ENCODE data around the gene LDLRAD2. TPM values are rescaled to one million over a fixed set of nuclear protein-coding genes. Genes with fewer than 3 reads are reported as not detected.
"Not testable (repeated sequence)": the region's sequence is repeated elsewhere in the genome, so short reads cannot be mapped to it uniquely, and the experiment has no call there.

LDLRAD2 gene
- total and polyA plus RNA-seq, 9 of the 15 experiments (the other 6 are each of a cell fraction or from before 2014, with no cell fraction given): 0.45 to 0.48 TPM; not detected in 7

DNA sequence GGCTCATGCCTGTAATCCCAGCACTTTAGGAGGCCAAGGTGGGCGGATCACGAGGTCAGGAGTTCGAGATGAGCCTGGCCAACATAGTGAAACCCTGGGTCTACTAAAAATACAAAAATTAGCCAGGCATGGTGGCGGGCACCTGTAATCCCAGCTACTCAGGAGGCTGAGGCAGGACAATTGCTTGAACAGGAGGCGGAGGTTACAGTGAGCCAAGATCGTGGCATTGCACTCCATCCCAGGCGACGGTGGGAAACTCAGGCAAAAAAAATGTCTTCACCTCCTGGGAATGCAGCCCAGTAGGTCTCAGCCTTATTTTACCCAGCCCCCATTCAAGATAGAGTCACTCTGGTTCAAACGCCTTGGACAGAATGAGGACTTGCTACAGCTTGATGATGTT, 26.3 kb upstream of the LDLRAD2 start:
- 0 out of 4 replicates have a peak overlapping the region, but pooled peaks of 1 of the 2 experiments have one; percentile 100 for H3K9ac ChIP-seq (ENCODE audit: insufficient read depth in 1 of 2, low read depth in 2 of 2, low read length in 2 of 2)
- TF ChIP-seq, protein P1, sequence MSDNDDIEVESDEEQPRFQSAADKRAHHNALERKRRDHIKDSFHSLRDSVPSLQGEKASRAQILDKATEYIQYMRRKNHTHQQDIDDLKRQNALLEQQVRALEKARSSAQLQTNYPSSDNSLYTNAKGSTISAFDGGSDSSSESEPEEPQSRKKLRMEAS (CRISPR knock-in tag; IDR thresholded peaks at IDR 0.05): 0 out of 2 replicates have a peak, but pooled peaks have one; percentile 32
- TF ChIP-seq SUPT5H (IDR thresholded peaks at IDR 0.05) (peak; percentile 57), ERF (CRISPR knock-in tag; IDR thresholded peaks at IDR 0.05) (0 out of 2 replicates have a peak, but pooled peaks have one; percentile 48), TOE1 (IDR thresholded peaks at IDR 0.05; ENCODE audit: borderline replicate concordance) (peak; percentile 29; the same call in 1 of the 2 replicates), NR2C1 (IDR thresholded peaks at IDR 0.05) (peak; percentile 14; the same call in 1 of the 2 replicates), ZNF316 (IDR thresholded peaks at IDR 0.05) (peak; percentile 41), RBFOX2 (IDR thresholded peaks at IDR 0.05; ENCODE audit: low read depth, low read length) (0 out of 2 replicates have a peak, but pooled peaks have one; percentile 17), NCOR1 (IDR thresholded peaks at IDR 0.05) (peak; percentile 37)
- TF ChIP-seq, protein P2, sequence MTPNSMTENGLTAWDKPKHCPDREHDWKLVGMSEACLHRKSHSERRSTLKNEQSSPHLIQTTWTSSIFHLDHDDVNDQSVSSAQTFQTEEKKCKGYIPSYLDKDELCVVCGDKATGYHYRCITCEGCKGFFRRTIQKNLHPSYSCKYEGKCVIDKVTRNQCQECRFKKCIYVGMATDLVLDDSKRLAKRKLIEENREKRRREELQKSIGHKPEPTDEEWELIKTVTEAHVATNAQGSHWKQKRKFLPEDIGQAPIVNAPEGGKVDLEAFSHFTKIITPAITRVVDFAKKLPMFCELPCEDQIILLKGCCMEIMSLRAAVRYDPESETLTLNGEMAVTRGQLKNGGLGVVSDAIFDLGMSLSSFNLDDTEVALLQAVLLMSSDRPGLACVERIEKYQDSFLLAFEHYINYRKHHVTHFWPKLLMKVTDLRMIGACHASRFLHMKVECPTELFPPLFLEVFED (CRISPR knock-in tag; conservative IDR thresholded peaks at IDR 0.05): 0 out of 2 replicates have a peak, but pooled peaks have one; percentile 28
- not testable (repeated sequence) for TF ChIP-seq TOE1 (CRISPR knock-in tag; IDR thresholded peaks at IDR 0.05; ENCODE audit: borderline replicate concordance, low read depth); NR2C1 (tag; IDR thresholded peaks at IDR 0.05)
- TF ChIP-seq, protein P3, sequence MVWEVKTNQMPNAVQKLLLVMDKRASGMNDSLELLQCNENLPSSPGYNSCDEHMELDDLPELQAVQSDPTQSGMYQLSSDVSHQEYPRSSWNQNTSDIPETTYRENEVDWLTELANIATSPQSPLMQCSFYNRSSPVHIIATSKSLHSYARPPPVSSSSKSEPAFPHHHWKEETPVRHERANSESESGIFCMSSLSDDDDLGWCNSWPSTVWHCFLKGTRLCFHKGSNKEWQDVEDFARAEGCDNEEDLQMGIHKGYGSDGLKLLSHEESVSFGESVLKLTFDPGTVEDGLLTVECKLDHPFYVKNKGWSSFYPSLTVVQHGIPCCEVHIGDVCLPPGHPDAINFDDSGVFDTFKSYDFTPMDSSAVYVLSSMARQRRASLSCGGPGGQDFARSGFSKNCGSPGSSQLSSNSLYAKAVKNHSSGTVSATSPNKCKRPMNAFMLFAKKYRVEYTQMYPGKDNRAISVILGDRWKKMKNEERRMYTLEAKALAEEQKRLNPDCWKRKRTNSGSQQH (CRISPR knock-in tag; IDR thresholded peaks at IDR 0.05): 0 out of 2 replicates have a peak, but pooled peaks have one; percentile 41
- TF ChIP-seq, protein P4, sequence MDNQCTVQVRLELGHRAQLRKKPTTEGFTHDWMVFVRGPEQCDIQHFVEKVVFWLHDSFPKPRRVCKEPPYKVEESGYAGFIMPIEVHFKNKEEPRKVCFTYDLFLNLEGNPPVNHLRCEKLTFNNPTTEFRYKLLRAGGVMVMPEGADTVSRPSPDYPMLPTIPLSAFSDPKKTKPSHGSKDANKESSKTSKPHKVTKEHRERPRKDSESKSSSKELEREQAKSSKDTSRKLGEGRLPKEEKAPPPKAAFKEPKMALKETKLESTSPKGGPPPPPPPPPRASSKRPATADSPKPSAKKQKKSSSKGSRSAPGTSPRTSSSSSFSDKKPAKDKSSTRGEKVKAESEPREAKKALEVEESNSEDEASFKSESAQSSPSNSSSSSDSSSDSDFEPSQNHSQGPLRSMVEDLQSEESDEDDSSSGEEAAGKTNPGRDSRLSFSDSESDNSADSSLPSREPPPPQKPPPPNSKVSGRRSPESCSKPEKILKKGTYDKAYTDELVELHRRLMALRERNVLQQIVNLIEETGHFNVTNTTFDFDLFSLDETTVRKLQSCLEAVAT (IDR thresholded peaks at IDR 0.05): 0 out of 4 replicates have a peak, but pooled peaks of 1 of the 2 experiments have one; percentile 56
- TF ChIP-seq, protein P5, sequence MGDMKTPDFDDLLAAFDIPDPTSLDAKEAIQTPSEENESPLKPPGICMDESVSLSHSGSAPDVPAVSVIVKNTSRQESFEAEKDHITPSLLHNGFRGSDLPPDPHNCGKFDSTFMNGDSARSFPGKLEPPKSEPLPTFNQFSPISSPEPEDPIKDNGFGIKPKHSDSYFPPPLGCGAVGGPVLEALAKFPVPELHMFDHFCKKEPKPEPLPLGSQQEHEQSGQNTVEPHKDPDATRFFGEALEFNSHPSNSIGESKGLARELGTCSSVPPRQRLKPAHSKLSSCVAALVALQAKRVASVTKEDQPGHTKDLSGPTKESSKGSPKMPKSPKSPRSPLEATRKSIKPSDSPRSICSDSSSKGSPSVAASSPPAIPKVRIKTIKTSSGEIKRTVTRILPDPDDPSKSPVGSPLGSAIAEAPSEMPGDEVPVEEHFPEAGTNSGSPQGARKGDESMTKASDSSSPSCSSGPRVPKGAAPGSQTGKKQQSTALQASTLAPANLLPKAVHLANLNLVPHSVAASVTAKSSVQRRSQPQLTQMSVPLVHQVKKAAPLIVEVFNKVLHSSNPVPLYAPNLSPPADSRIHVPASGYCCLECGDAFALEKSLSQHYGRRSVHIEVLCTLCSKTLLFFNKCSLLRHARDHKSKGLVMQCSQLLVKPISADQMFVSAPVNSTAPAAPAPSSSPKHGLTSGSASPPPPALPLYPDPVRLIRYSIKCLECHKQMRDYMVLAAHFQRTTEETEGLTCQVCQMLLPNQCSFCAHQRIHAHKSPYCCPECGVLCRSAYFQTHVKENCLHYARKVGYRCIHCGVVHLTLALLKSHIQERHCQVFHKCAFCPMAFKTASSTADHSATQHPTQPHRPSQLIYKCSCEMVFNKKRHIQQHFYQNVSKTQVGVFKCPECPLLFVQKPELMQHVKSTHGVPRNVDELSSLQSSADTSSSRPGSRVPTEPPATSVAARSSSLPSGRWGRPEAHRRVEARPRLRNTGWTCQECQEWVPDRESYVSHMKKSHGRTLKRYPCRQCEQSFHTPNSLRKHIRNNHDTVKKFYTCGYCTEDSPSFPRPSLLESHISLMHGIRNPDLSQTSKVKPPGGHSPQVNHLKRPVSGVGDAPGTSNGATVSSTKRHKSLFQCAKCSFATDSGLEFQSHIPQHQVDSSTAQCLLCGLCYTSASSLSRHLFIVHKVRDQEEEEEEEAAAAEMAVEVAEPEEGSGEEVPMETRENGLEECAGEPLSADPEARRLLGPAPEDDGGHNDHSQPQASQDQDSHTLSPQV (IDR thresholded peaks at IDR 0.05): peak; percentile 36

More for the DNA sequence above, 26.3 kb upstream of the LDLRAD2 start:
- H3K79me2 ChIP-seq (ENCODE audit: control insufficient read depth, insufficient read depth, low read length): peaks cover 23% of the 10 kb centered on the region
- intact Hi-C loops (cut with micrococcal nuclease); H4K20me1 ChIP-seq (replicated peaks; ENCODE audit: control insufficient read depth, insufficient read depth, low read length); H3K9me3 ChIP-seq (replicated peaks; ENCODE audit: control insufficient read depth, insufficient read depth, low read depth, low read length); H3K9me1 ChIP-seq (ENCODE audit: control insufficient read depth, insufficient read depth, low read length); FAIRE-seq; H3K4me3 ChIP-seq; H3K36me3 ChIP-seq (ENCODE audit: control insufficient read depth, insufficient read depth, low read length); CTCF ChIA-PET (ENCODE audit: low intra/inter-chr PET ratio); ATAC-seq; in situ Hi-C loops (cut with MboI); H3K27me3 ChIP-seq (ENCODE audit: control insufficient read depth in 2 of 2, insufficient read depth in 2 of 2, low read length in 2 of 2): not testable (repeated sequence)
- peaks cover 17 to 39% of the 10 kb centered on the region in 2 experiments for H3K4me1 ChIP-seq (replicated peaks in 1 of 2; ENCODE audit: control insufficient read depth in 2 of 2, insufficient read depth in 2 of 2, low read length in 2 of 2)
- H2AFZ ChIP-seq (ENCODE audit: low read depth, low read length): peak overlapping the region; percentile 86
- peak overlapping the region; percentile 99; the same call in 2 of the 3 replicates for H3K27ac ChIP-seq (ENCODE audit: extremely low read depth, low read depth, low read length)
- BruUV-seq (replicated peaks): TSS peak; percentile 71
- 82% methylated on average over 9 of the region's 9 CpGs for WGBS (ENCODE audit: insufficient coverage, low coverage, missing lambda C conversion rate)
- peak overlapping the region; percentile 64; the same call in 1 of the 2 replicates for H3K4me2 ChIP-seq (ENCODE audit: insufficient read depth, low read length)
- POLR2A ChIA-PET: interaction anchor here (0.6 to 1.2 kb wide), 3 partner anchors 14 to 85 kb away, joined by 3 read pairs; no protein-coding TSS in a partner anchor
- peak in 1 of 4 experiments; percentile 24 for DNase-seq (ENCODE audit: extremely low read depth in 1 of 4, low spot score in 3 of 4)

Measured in K562 (cell line).